ENCODE results near the gene C4orf33. TPM values are rescaled to one million over a fixed set of nuclear protein-coding genes. Genes with fewer than 3 reads are reported as not detected.

C4orf33 gene
- total RNA-seq, 1 donor from 2014 or later = 9.2 TPM

GRCh38 chr4:129136433-129136832 is 40.5 kb downstream of the C4orf33 start:
- Mint-ChIP-seq H3K4me3 (ENCODE audit: low read depth) (no peak overlapping the region), H3K27ac (no peak overlapping the region), H3K9me3 (no peaks in the 10 kb centered on the region), H3K27me3 (ENCODE audit: low read depth) (peaks cover 3% of the 10 kb centered on the region), H3K4me1 (ENCODE audit: low read depth) (no peaks in the 10 kb centered on the region), H3K36me3 (ENCODE audit: low read depth) (no peaks in the 10 kb centered on the region)
- DNase-seq (ENCODE audit: low spot score) = no peak
- intact Hi-C loops (cut with micrococcal nuclease) = no loop called here

GRCh38 chr4:129138810-129139496 is 43.0 kb downstream of the C4orf33 start:
- Mint-ChIP-seq H3K36me3 (ENCODE audit: low read depth) (no peaks in the 10 kb centered on the region), H3K27me3 (ENCODE audit: low read depth) (peaks cover 5% of the 10 kb centered on the region), H3K4me3 (ENCODE audit: low read depth) (no peak overlapping the region), H3K27ac (no peak overlapping the region), H3K9me3 (no peaks in the 10 kb centered on the region), H3K4me1 (ENCODE audit: low read depth) (no peaks in the 10 kb centered on the region)
- intact Hi-C loops (cut with micrococcal nuclease) = no loop called here
- no peak for DNase-seq (ENCODE audit: low spot score)

GRCh38 chr4:129140521-129140920 is 44.6 kb downstream of the C4orf33 start:
- Mint-ChIP-seq H3K36me3 (ENCODE audit: low read depth) (no peaks in the 10 kb centered on the region), H3K27ac (no peak overlapping the region), H3K4me1 (ENCODE audit: low read depth) (no peaks in the 10 kb centered on the region), H3K27me3 (ENCODE audit: low read depth) (peaks cover 9% of the 10 kb centered on the region), H3K9me3 (no peaks in the 10 kb centered on the region), H3K4me3 (ENCODE audit: low read depth) (no peak overlapping the region)
- intact Hi-C loops (cut with micrococcal nuclease) = no loop called here
- no peak for DNase-seq (ENCODE audit: low spot score)

GRCh38 chr4:129143359-129143758 is 47.4 kb downstream of the C4orf33 start:
- no peak for DNase-seq (ENCODE audit: low spot score)
- Mint-ChIP-seq H3K27ac (no peak overlapping the region), H3K4me1 (ENCODE audit: low read depth) (no peaks in the 10 kb centered on the region), H3K9me3 (no peaks in the 10 kb centered on the region), H3K27me3 (ENCODE audit: low read depth) (peaks cover 9% of the 10 kb centered on the region), H3K36me3 (ENCODE audit: low read depth) (no peaks in the 10 kb centered on the region), H3K4me3 (ENCODE audit: low read depth) (no peak overlapping the region)
- intact Hi-C loops (cut with micrococcal nuclease) = no loop called here

- intact Hi-C loops (cut with micrococcal nuclease) = no loop called here
- no peak overlapping the region for H3K27ac Mint-ChIP-seq
- H3K4me1 Mint-ChIP-seq (ENCODE audit: low read depth) = no peaks in the 10 kb centered on the region
- no peak overlapping the region for H3K4me3 Mint-ChIP-seq (ENCODE audit: low read depth)
- no peaks in the 10 kb centered on the region for H3K9me3 Mint-ChIP-seq
- DNase-seq (ENCODE audit: low spot score) = no peak
- no peaks in the 10 kb centered on the region for H3K36me3 Mint-ChIP-seq (ENCODE audit: low read depth)
- H3K27me3 Mint-ChIP-seq (ENCODE audit: low read depth) = peaks cover 9% of the 10 kb centered on the region
Measured at GRCh38 chr4:129144755-129145206, 48.8 kb downstream of the C4orf33 start.

DNA sequence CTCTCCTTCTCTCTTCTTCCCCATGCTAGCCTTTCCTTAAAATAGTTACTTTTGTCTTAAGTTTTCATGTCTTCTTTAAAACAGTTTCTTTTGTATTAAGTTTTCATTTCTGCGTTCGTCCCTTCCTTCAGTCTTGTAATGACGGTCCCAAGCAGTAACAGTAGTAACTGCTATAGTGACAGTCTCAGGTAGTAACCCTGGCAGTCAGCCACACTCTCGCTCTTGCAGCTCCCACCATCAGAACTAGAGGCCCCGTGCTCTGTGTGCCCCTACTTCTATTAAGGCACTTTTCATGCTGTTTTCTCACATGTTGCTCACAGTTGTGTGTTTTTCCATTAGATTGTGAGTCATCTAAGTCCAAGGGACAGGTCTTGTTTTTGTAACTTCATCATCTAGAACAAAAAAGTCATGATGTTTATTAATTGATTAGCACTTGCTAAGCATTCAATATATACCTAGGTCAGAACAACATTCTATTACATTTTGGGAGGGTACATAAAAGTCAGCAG is 49.3 kb downstream of the C4orf33 start:
- H3K4me1 Mint-ChIP-seq (ENCODE audit: low read depth) = no peaks in the 10 kb centered on the region

DNA sequence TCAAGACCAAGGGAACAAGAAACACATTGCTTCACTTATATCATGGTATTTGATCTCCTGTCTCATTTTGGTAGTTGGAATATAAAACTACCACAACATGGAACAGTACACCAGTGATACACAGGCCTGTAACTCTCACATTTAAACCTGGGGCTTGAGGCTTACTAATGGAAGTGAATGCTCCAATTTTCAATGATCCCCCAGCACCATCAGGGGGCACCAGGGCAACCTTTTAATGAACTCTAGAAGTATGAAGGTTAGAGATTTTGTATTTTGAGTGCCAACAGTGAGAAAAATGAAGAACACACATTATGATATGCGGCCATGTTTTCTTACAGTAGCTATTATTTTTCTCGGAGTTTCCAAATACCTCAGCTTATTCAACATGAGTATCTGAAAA is 50.7 kb downstream of the C4orf33 start:
- Mint-ChIP-seq H3K36me3 (ENCODE audit: low read depth) (no peaks in the 10 kb centered on the region), H3K9me3 (no peaks in the 10 kb centered on the region), H3K4me3 (ENCODE audit: low read depth) (no peak overlapping the region), H3K4me1 (ENCODE audit: low read depth) (no peaks in the 10 kb centered on the region), H3K27ac (no peak overlapping the region), H3K27me3 (ENCODE audit: low read depth) (peaks cover 9% of the 10 kb centered on the region)
- no peak for DNase-seq (ENCODE audit: low spot score)
- intact Hi-C loops (cut with micrococcal nuclease) = no loop called here

More for the DNA sequence above, 49.3 kb downstream of the C4orf33 start:
- H3K4me3 Mint-ChIP-seq (ENCODE audit: low read depth) = no peak overlapping the region
- intact Hi-C loops (cut with micrococcal nuclease) = no loop called here
- no peaks in the 10 kb centered on the region for H3K36me3 Mint-ChIP-seq (ENCODE audit: low read depth)
- no peaks in the 10 kb centered on the region for H3K9me3 Mint-ChIP-seq
- H3K27ac Mint-ChIP-seq = no peak overlapping the region
- peaks cover 12% of the 10 kb centered on the region for H3K27me3 Mint-ChIP-seq (ENCODE audit: low read depth)
- no peak for DNase-seq (ENCODE audit: low spot score)

DNA sequence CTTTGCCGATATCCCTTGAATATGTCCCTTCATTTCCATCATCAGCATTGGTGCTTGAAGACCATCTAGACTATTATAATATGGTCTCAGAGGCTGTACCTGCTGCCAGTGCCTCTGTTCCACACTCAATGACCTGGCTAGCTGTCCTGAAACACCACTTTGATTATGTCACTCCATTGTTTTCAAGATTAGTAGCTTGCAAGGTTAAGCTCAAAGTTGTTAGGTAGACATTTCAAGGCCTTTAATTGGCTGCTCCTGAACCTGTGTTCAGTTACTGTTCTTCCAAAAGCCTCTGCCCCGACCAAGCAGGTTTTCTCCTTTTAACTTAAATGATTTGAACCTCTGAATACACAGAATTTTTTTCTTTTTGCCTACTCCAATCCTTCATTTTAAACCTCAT is 52.9 kb downstream of the C4orf33 start:
- DNase-seq (ENCODE audit: low spot score) = no peak
- intact Hi-C loops (cut with micrococcal nuclease) = no loop called here
- H3K27ac Mint-ChIP-seq = no peak overlapping the region
- no peak overlapping the region for H3K4me3 Mint-ChIP-seq (ENCODE audit: low read depth)
- H3K27me3 Mint-ChIP-seq (ENCODE audit: low read depth) = peaks cover 9% of the 10 kb centered on the region
- H3K36me3 Mint-ChIP-seq (ENCODE audit: low read depth) = no peaks in the 10 kb centered on the region
- H3K4me1 Mint-ChIP-seq (ENCODE audit: low read depth) = no peaks in the 10 kb centered on the region
- H3K9me3 Mint-ChIP-seq = no peaks in the 10 kb centered on the region

DNA sequence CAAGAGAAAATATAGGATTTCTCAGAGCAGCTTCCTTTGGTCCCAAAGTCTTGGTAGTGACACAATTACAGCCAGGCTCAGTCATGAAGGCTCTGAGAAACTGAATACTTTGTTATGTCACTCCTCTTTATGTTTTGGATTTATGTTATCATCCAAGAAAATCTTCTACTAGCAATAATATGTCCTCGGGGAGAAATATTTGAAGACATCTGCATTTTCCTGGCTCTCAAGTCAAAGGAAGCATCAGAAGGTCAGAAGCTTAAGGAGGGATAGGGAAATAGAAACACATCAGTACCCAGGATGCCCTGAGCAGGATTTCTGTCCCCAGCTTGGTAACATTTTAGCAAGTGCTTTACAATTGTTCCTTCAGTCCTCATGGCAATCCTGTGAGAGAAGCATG is 54.0 kb downstream of the C4orf33 start:
- Mint-ChIP-seq H3K27ac (no peak overlapping the region), H3K9me3 (no peaks in the 10 kb centered on the region), H3K4me1 (ENCODE audit: low read depth) (no peaks in the 10 kb centered on the region), H3K36me3 (ENCODE audit: low read depth) (no peaks in the 10 kb centered on the region), H3K4me3 (ENCODE audit: low read depth) (no peak overlapping the region), H3K27me3 (ENCODE audit: low read depth) (peaks cover 8% of the 10 kb centered on the region)
- intact Hi-C loops (cut with micrococcal nuclease) = no loop called here
- no peak for DNase-seq (ENCODE audit: low spot score)

- H3K27ac Mint-ChIP-seq = no peak overlapping the region
- H3K9me3 Mint-ChIP-seq = no peaks in the 10 kb centered on the region
- intact Hi-C loops (cut with micrococcal nuclease) = no loop called here
- no peak for DNase-seq (ENCODE audit: low spot score)
- H3K27me3 Mint-ChIP-seq (ENCODE audit: low read depth) = peaks cover 8% of the 10 kb centered on the region
- no peaks in the 10 kb centered on the region for H3K4me1 Mint-ChIP-seq (ENCODE audit: low read depth)
- H3K4me3 Mint-ChIP-seq (ENCODE audit: low read depth) = no peak overlapping the region
- H3K36me3 Mint-ChIP-seq (ENCODE audit: low read depth) = no peaks in the 10 kb centered on the region
Measured at GRCh38 chr4:129152350-129152749, 56.4 kb downstream of the C4orf33 start.

- H3K27me3 Mint-ChIP-seq (ENCODE audit: low read depth) = peaks cover 11% of the 10 kb centered on the region
- no peaks in the 10 kb centered on the region for H3K4me1 Mint-ChIP-seq (ENCODE audit: low read depth)
- no peak overlapping the region for H3K27ac Mint-ChIP-seq
- H3K4me3 Mint-ChIP-seq (ENCODE audit: low read depth) = no peak overlapping the region
- H3K9me3 Mint-ChIP-seq = no peaks in the 10 kb centered on the region
- DNase-seq (ENCODE audit: low spot score) = no peak
- no peaks in the 10 kb centered on the region for H3K36me3 Mint-ChIP-seq (ENCODE audit: low read depth)
- intact Hi-C loops (cut with micrococcal nuclease) = no loop called here
Measured at GRCh38 chr4:129153700-129154099, 57.7 kb downstream of the C4orf33 start.

DNA sequence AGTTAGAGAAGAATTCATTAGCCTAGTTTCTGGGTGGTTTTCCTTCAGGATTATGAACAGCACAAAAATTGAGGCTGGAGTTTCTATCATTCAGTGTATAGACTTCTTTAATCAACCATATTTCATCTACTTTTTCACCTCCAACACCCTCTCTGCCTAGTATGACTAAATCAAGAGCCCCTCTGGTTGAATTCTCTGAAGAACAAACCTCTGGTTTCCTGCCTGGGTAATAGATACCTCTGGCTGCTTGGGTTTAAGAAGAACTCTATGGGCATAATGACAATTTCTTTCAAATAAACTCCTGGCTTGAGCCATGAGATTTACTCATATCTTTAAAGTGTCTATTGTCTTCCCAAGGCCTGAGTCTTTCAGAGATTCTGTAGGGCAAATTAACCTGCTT is 66.5 kb downstream of the C4orf33 start:
- H3K27ac Mint-ChIP-seq = no peak overlapping the region
- H3K36me3 Mint-ChIP-seq (ENCODE audit: low read depth) = no peaks in the 10 kb centered on the region
- peaks cover 1% of the 10 kb centered on the region for H3K4me1 Mint-ChIP-seq (ENCODE audit: low read depth)
- H3K27me3 Mint-ChIP-seq (ENCODE audit: low read depth) = peaks cover 16% of the 10 kb centered on the region
- intact Hi-C loops (cut with micrococcal nuclease) = no loop called here
- H3K4me3 Mint-ChIP-seq (ENCODE audit: low read depth) = no peak overlapping the region
- no peak for DNase-seq (ENCODE audit: low spot score)
- H3K9me3 Mint-ChIP-seq = no peaks in the 10 kb centered on the region

DNA sequence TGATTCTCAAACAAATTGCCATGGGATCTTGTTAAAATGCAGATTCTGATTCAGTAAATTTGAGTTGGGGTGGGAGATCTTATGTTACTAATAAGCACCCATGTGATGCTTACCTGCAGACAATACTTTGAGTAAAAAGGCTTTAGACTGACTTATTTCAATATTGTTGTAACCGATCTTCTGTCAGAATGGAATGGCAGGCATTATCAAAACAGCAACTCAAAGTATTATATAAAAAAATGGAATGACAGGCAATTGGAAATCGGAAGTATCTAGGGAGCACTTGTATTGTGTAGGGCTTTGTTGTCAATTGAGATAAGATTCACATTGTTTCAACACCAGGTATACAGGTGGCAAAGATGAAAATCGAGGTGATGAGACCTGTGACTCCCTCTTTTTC is 67.5 kb downstream of the C4orf33 start:
- intact Hi-C loops (cut with micrococcal nuclease) = no loop called here
- Mint-ChIP-seq H3K9me3 (no peaks in the 10 kb centered on the region), H3K4me1 (ENCODE audit: low read depth) (peaks cover 1% of the 10 kb centered on the region), H3K27ac (no peak overlapping the region), H3K27me3 (ENCODE audit: low read depth) (peaks cover 19% of the 10 kb centered on the region), H3K4me3 (ENCODE audit: low read depth) (no peak overlapping the region), H3K36me3 (ENCODE audit: low read depth) (no peaks in the 10 kb centered on the region)
- DNase-seq (ENCODE audit: low spot score) = no peak

All from activated T-helper 2 cell treated with anti-CD3 and anti-CD28 coated beads, Interferon-gamma antibody, Interleukin-2, Interleukin-4, amounts not matched to agents 10 μg/mL and 5 μg/mL and 100 μg/mL, durations not matched to agents 14 hours and 24 hours and 36 hours (primary cell).